Measurements from ENCODE around the gene ZNF611. TPM values are rescaled to one million over a fixed set of nuclear protein-coding genes. Genes with fewer than 3 reads are reported as not detected.

The ZNF611 gene
- total and polyA plus RNA-seq, 10 of the 15 experiments (the other 5 are each of a cell fraction or from before 2014, with no cell fraction given), result 1.4 to 16.8 (median 7.6) TPM

GRCh38 chr19:52666506-52666905 lies 68.3 kb downstream of the ZNF611 start:
- no peaks in the 10 kb centered on the region for H4K20me1 ChIP-seq (ENCODE audit: control insufficient read depth, insufficient read depth)
- peaks cover 0 to 2% of the 10 kb centered on the region in 2 experiments; a peak in 2 of 4 replicates for H3K36me3 ChIP-seq (ENCODE audit: control insufficient read depth in 2 of 2, insufficient read depth in 2 of 2, low read length in 1 of 2)
- no peak for DNase-seq (ENCODE audit: low read depth, low spot score)
- no peaks in the 10 kb centered on the region for H3K4me1 ChIP-seq (ENCODE audit: control insufficient read depth, insufficient read depth, low read length)
- H3K9me3 ChIP-seq (replicated peaks; ENCODE audit: control insufficient read depth, insufficient read depth, low read length), result peaks cover 2% of the 10 kb centered on the region; the same call in 1 of the 3 replicates
- no peaks in the 10 kb centered on the region for H3K79me2 ChIP-seq (ENCODE audit: control insufficient read depth, insufficient read depth, low read length)
- intact Hi-C loops (cut with micrococcal nuclease; ENCODE audit: unreplicated experiment) (no loop called here), in situ Hi-C loops (cut with MboI) (no loop called here)
- ChIA-PET RAD21 (ENCODE audit: unreplicated experiment) (no interaction called here), CTCF (interaction anchor here (0.6 kb wide), 1 partner anchor 288 kb away, joined by 3 read pairs; no protein-coding TSS in a partner anchor), SMC1A (ENCODE audit: uncharacterized antibody, unreplicated experiment) (interaction anchor here (1.2 kb wide), 1 partner anchor 8 kb away, joined by 4 read pairs; no protein-coding TSS in a partner anchor), POLR2A (interaction anchor here (1.0 kb wide), 1 partner anchor 19 kb away, joined by 3 read pairs; no protein-coding TSS in a partner anchor)
- H3K27me3 ChIP-seq (replicated peaks in 1 of 2; ENCODE audit: control insufficient read depth in 2 of 2, insufficient read depth in 2 of 2, low read length in 1 of 2), result no peaks in the 10 kb centered on the region
- H3K27ac ChIP-seq (ENCODE audit: control insufficient read depth, insufficient read depth), result no peak overlapping the region
- BruUV-seq (replicated peaks), result no TSS peak
- FAIRE-seq, result no peak
- TF ChIP-seq, protein P1, sequence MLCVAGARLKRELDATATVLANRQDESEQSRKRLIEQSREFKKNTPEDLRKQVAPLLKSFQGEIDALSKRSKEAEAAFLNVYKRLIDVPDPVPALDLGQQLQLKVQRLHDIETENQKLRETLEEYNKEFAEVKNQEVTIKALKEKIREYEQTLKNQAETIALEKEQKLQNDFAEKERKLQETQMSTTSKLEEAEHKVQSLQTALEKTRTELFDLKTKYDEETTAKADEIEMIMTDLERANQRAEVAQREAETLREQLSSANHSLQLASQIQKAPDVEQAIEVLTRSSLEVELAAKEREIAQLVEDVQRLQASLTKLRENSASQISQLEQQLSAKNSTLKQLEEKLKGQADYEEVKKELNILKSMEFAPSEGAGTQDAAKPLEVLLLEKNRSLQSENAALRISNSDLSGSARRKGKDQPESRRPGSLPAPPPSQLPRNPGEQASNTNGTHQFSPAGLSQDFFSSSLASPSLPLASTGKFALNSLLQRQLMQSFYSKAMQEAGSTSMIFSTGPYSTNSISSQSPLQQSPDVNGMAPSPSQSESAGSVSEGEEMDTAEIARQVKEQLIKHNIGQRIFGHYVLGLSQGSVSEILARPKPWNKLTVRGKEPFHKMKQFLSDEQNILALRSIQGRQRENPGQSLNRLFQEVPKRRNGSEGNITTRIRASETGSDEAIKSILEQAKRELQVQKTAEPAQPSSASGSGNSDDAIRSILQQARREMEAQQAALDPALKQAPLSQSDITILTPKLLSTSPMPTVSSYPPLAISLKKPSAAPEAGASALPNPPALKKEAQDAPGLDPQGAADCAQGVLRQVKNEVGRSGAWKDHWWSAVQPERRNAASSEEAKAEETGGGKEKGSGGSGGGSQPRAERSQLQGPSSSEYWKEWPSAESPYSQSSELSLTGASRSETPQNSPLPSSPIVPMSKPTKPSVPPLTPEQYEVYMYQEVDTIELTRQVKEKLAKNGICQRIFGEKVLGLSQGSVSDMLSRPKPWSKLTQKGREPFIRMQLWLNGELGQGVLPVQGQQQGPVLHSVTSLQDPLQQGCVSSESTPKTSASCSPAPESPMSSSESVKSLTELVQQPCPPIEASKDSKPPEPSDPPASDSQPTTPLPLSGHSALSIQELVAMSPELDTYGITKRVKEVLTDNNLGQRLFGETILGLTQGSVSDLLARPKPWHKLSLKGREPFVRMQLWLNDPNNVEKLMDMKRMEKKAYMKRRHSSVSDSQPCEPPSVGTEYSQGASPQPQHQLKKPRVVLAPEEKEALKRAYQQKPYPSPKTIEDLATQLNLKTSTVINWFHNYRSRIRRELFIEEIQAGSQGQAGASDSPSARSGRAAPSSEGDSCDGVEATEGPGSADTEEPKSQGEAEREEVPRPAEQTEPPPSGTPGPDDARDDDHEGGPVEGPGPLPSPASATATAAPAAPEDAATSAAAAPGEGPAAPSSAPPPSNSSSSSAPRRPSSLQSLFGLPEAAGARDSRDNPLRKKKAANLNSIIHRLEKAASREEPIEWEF (IDR thresholded peaks at IDR 0.05; ENCODE audit: insufficient replicate concordance, low read depth, low read length), result no peak
- TF ChIP-seq NFYB (IDR thresholded peaks at IDR 0.05; ENCODE audit: insufficient read depth, low read depth, low read length) (no peak), ZNF217 (IDR thresholded peaks at IDR 0.05) (no peak), CREB1 (IDR thresholded peaks at IDR 0.05; ENCODE audit: low read depth) (no peak), E2F8 (IDR thresholded peaks at IDR 0.05; ENCODE audit: low read depth, partially characterized antibody) (no peak), PAX5 (IDR thresholded peaks at IDR 0.05; ENCODE audit: borderline replicate concordance, low read depth, low read length) (no peak), RCOR1 (conservative IDR thresholded peaks at IDR 0.05; ENCODE audit: low read depth, low read length) (no peak), BMI1 (IDR thresholded peaks at IDR 0.05; ENCODE audit: borderline replicate concordance) (no peak)
- TF ChIP-seq, protein P2, sequence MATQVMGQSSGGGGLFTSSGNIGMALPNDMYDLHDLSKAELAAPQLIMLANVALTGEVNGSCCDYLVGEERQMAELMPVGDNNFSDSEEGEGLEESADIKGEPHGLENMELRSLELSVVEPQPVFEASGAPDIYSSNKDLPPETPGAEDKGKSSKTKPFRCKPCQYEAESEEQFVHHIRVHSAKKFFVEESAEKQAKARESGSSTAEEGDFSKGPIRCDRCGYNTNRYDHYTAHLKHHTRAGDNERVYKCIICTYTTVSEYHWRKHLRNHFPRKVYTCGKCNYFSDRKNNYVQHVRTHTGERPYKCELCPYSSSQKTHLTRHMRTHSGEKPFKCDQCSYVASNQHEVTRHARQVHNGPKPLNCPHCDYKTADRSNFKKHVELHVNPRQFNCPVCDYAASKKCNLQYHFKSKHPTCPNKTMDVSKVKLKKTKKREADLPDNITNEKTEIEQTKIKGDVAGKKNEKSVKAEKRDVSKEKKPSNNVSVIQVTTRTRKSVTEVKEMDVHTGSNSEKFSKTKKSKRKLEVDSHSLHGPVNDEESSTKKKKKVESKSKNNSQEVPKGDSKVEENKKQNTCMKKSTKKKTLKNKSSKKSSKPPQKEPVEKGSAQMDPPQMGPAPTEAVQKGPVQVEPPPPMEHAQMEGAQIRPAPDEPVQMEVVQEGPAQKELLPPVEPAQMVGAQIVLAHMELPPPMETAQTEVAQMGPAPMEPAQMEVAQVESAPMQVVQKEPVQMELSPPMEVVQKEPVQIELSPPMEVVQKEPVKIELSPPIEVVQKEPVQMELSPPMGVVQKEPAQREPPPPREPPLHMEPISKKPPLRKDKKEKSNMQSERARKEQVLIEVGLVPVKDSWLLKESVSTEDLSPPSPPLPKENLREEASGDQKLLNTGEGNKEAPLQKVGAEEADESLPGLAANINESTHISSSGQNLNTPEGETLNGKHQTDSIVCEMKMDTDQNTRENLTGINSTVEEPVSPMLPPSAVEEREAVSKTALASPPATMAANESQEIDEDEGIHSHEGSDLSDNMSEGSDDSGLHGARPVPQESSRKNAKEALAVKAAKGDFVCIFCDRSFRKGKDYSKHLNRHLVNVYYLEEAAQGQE (IDR thresholded peaks at IDR 0.05; ENCODE audit: low read depth, low read length), result no peak
- TF ChIP-seq, protein P3, sequence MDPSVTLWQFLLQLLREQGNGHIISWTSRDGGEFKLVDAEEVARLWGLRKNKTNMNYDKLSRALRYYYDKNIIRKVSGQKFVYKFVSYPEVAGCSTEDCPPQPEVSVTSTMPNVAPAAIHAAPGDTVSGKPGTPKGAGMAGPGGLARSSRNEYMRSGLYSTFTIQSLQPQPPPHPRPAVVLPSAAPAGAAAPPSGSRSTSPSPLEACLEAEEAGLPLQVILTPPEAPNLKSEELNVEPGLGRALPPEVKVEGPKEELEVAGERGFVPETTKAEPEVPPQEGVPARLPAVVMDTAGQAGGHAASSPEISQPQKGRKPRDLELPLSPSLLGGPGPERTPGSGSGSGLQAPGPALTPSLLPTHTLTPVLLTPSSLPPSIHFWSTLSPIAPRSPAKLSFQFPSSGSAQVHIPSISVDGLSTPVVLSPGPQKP (IDR thresholded peaks at IDR 0.05; ENCODE audit: low read depth, low read length), result no peak
- no peak overlapping the region for H2AFZ ChIP-seq (ENCODE audit: control insufficient read depth, low read depth, low read length)
- H3K4me3 ChIP-seq, result no peak overlapping the region
- no peak overlapping the region for H3K4me2 ChIP-seq (ENCODE audit: control insufficient read depth, insufficient read depth)
- ATAC-seq, result no peak
- no peak overlapping the region for H3K9ac ChIP-seq (ENCODE audit: control insufficient read depth, insufficient read depth, low read length)
